Measurements from ENCODE around the gene TBX15. TPM values are rescaled to one million over a fixed set of nuclear protein-coding genes. Genes with fewer than 3 reads are reported as not detected.

TBX15 gene
- total RNA-seq, 1 experiment from 2014 or later: 1.9 TPM

DNA sequence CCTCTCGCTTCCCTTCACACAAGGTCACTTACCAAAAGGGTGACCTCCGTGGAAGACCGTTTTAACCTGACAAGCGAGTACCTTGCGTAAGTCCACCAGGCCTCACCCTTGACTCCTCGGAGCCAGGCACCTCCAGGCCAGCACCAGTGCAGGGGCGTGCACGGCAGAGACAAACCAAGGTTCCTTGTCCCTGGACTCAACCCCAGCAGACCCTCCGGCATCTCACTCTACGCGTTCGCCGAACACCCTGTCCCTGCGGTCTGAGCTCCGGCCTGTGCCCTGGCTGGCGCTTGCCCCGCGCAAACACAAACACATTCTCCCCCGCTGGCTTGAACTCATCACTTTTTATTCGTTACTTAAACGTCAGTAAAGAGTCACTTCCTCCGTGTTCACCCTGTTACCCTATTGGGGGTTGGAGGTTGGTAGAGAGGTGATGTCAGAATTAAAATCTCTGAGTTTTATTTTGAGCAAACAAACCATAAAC lies 4.5 kb downstream of the TBX15 start:
- no TSS peak for BruUV-seq (replicated peaks)
- intact Hi-C loops (cut with micrococcal nuclease; ENCODE audit: unreplicated experiment) (no loop called here), in situ Hi-C loops (cut with HindIII; ENCODE audit: low pct_unique_long_range_greater_than_20kb, low sequenced_read_pairs) (no loop called here)
- ChIA-PET CTCF (no interaction called here), POLR2A (no interaction called here)
- H3K4me3 ChIP-seq (ENCODE audit: low read depth in 2 of 2, low read length in 2 of 2): no peak overlapping the region
- no peaks in the 10 kb centered on the region for H3K9me3 ChIP-seq (ENCODE audit: control insufficient read depth, insufficient read depth, low read depth, low read length)
- 0 out of 2 replicates have a peak, but pooled peaks cover 5% of the 10 kb centered on the region for H3K4me1 ChIP-seq (ENCODE audit: control insufficient read depth, insufficient read depth, low read length)
- H3K36me3 ChIP-seq (ENCODE audit: control insufficient read depth, insufficient read depth, low read length): no peaks in the 10 kb centered on the region
- TF ChIP-seq POLR2AphosphoS5 (IDR thresholded peaks at IDR 0.05; ENCODE audit: low read depth, low read length): no peak
- TF ChIP-seq TCF7L2 (IDR thresholded peaks at IDR 0.05; ENCODE audit: low read depth, low read length): no peak
- TF ChIP-seq, protein P1, sequence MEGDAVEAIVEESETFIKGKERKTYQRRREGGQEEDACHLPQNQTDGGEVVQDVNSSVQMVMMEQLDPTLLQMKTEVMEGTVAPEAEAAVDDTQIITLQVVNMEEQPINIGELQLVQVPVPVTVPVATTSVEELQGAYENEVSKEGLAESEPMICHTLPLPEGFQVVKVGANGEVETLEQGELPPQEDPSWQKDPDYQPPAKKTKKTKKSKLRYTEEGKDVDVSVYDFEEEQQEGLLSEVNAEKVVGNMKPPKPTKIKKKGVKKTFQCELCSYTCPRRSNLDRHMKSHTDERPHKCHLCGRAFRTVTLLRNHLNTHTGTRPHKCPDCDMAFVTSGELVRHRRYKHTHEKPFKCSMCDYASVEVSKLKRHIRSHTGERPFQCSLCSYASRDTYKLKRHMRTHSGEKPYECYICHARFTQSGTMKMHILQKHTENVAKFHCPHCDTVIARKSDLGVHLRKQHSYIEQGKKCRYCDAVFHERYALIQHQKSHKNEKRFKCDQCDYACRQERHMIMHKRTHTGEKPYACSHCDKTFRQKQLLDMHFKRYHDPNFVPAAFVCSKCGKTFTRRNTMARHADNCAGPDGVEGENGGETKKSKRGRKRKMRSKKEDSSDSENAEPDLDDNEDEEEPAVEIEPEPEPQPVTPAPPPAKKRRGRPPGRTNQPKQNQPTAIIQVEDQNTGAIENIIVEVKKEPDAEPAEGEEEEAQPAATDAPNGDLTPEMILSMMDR (IDR thresholded peaks at IDR 0.05): no peak
- TF ChIP-seq, protein P2, sequence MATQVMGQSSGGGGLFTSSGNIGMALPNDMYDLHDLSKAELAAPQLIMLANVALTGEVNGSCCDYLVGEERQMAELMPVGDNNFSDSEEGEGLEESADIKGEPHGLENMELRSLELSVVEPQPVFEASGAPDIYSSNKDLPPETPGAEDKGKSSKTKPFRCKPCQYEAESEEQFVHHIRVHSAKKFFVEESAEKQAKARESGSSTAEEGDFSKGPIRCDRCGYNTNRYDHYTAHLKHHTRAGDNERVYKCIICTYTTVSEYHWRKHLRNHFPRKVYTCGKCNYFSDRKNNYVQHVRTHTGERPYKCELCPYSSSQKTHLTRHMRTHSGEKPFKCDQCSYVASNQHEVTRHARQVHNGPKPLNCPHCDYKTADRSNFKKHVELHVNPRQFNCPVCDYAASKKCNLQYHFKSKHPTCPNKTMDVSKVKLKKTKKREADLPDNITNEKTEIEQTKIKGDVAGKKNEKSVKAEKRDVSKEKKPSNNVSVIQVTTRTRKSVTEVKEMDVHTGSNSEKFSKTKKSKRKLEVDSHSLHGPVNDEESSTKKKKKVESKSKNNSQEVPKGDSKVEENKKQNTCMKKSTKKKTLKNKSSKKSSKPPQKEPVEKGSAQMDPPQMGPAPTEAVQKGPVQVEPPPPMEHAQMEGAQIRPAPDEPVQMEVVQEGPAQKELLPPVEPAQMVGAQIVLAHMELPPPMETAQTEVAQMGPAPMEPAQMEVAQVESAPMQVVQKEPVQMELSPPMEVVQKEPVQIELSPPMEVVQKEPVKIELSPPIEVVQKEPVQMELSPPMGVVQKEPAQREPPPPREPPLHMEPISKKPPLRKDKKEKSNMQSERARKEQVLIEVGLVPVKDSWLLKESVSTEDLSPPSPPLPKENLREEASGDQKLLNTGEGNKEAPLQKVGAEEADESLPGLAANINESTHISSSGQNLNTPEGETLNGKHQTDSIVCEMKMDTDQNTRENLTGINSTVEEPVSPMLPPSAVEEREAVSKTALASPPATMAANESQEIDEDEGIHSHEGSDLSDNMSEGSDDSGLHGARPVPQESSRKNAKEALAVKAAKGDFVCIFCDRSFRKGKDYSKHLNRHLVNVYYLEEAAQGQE (IDR thresholded peaks at IDR 0.05; ENCODE audit: insufficient read depth in 1 of 2, low read depth in 2 of 2, low read length in 1 of 2): no peak
- no peak for TF ChIP-seq SIN3A (IDR thresholded peaks at IDR 0.05; ENCODE audit: borderline replicate concordance, insufficient read depth, low read depth, low read length)
- no peak overlapping the region for H3K27ac ChIP-seq (ENCODE audit: low read length)
- H3K27me3 ChIP-seq (ENCODE audit: control insufficient read depth, insufficient read depth, low read length): no peaks in the 10 kb centered on the region; the same call in 1 of the 2 replicates
- DNase-seq (ENCODE audit: low read depth, low spot score) (no peak), ATAC-seq (no peak)

DNA sequence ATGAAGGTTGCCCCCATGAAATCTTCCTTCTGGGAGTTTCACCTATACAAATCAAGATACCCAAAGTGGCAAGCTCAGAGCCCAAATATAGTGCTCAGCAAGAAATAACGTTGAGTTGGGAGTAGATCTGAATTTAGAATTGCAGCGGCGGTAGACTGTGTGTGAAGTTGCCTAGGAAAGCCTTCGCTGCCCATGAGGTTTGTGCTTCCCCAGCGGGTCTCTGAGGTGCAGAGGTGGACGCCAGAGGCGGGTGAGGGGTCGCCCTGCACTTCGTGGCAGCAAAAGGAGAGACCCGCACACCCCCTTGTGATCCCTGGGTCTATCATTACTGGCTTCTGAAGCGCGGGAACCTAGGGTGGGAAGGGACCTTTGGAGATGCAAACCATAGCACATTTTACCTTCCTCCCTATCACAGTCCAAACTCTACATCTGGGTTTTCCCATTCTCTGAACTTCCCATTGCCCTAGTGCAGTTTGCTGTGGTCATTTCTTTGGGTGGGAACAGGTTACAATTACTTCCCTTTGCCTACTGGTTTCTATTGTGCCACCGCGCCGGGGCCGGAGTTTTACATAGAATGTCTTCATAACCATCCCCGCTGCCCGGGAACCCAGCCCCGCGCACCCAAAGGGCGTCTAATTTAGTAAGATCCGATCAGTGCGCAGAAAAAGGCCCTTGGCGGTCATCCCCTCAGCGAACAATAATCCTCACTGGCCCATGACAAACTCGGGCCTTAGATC lies 5.2 kb downstream of the TBX15 start:
- no TSS peak for BruUV-seq (replicated peaks)
- Histone ChIP-seq H3K4me3 (ENCODE audit: low read depth in 2 of 2, low read length in 2 of 2) (no peak overlapping the region), H3K27me3 (ENCODE audit: control insufficient read depth, insufficient read depth, low read length) (no peaks in the 10 kb centered on the region; the same call in 1 of the 2 replicates), H3K4me1 (ENCODE audit: control insufficient read depth, insufficient read depth, low read length) (0 out of 2 replicates have a peak, but pooled peaks cover 2% of the 10 kb centered on the region), H3K27ac (ENCODE audit: low read length) (no peak overlapping the region), H3K9me3 (ENCODE audit: control insufficient read depth, insufficient read depth, low read depth, low read length) (no peaks in the 10 kb centered on the region), H3K36me3 (ENCODE audit: control insufficient read depth, insufficient read depth, low read length) (no peaks in the 10 kb centered on the region)
- DNase-seq (ENCODE audit: low read depth, low spot score): no peak
- POLR2A ChIA-PET: no interaction called here
- intact Hi-C loops (cut with micrococcal nuclease; ENCODE audit: unreplicated experiment): no loop called here
- in situ Hi-C loops (cut with HindIII; ENCODE audit: low pct_unique_long_range_greater_than_20kb, low sequenced_read_pairs): no loop called here
- CTCF ChIA-PET: no interaction called here
- no peak for ATAC-seq
- no peak for TF ChIP-seq TCF7L2 (IDR thresholded peaks at IDR 0.05; ENCODE audit: low read depth, low read length)
- TF ChIP-seq SIN3A (IDR thresholded peaks at IDR 0.05; ENCODE audit: borderline replicate concordance, insufficient read depth, low read depth, low read length): no peak
- TF ChIP-seq, protein P1 (IDR thresholded peaks at IDR 0.05): no peak
- TF ChIP-seq POLR2AphosphoS5 (IDR thresholded peaks at IDR 0.05; ENCODE audit: low read depth, low read length): no peak
- TF ChIP-seq, protein P2 (IDR thresholded peaks at IDR 0.05; ENCODE audit: insufficient read depth in 1 of 2, low read depth in 2 of 2, low read length in 1 of 2): no peak
